GM13977 (cell line): Measurements from ENCODE around the gene MAP3K4.

Source experiments
- DNase-seq: peaks from one replicate; pipeline ENCODE4 v3.0.0; 2012; ENCODE audit warnings: low spot score
- CTCF ChIP-seq: IDR thresholded peaks from 2 replicates; pipeline ENCODE4 v1.5.1; 2012; ENCODE audit warnings: mild to moderate bottlenecking, control low read depth; ENCODE audit not compliant: insufficient read depth; ENCODE audit errors: extremely low read depth, missing control alignments
- in situ Hi-C: fragments of 300-500 bp; cut with MboI; formaldehyde crosslinking; loops from one replicate; pipeline ENCODE4 v1.12.0; 2022; ENCODE audit warnings: low sequenced_read_pairs, low pct_unique_long_range_greater_than_20kb, mixed read lengths, inconsistent platforms; ENCODE audit not compliant: unreplicated experiment

The MAP3K4 gene

GRCh38 chr6:160960839-160961238, 30.7 kb upstream of the MAP3K4 start:
- in situ Hi-C loops: no loop called here
- no peak for TF ChIP-seq CTCF
- no peak for DNase-seq

- no peak for DNase-seq
- in situ Hi-C loops: no loop called here
- no peak for TF ChIP-seq CTCF
Observed at GRCh38 chr6:160962835-160963623, 28.5 kb upstream of the MAP3K4 start.

- DNase-seq: no peak
- TF ChIP-seq CTCF: no peak
- in situ Hi-C loops: no loop called here
Observed at GRCh38 chr6:160963651-160964050, 27.9 kb upstream of the MAP3K4 start.

GRCh38 chr6:160965893-160966292, 25.7 kb upstream of the MAP3K4 start:
- DNase-seq: no peak

GRCh38 chr6:160966493-160967229, 24.9 kb upstream of the MAP3K4 start:
- TF ChIP-seq CTCF: no peak
- in situ Hi-C loops: no loop called here
- DNase-seq: no peak

More at GRCh38 chr6:160965893-160966292, 25.7 kb upstream of the MAP3K4 start:
- in situ Hi-C loops: no loop called here
- no peak for TF ChIP-seq CTCF

GRCh38 chr6:160967351-160967750, 24.2 kb upstream of the MAP3K4 start:
- DNase-seq: no peak
- TF ChIP-seq CTCF: no peak
- in situ Hi-C loops: no loop called here
